GM13976 (cell line): ENCODE results near the gene OTUB2.

Experiments used
- DNase-seq: peaks from one replicate; pipeline ENCODE4 v3.0.0; 2012; ENCODE audit warnings: low spot score
- in situ Hi-C: fragments of 300-500 bp; cut with MboI; formaldehyde crosslinking; loops from one replicate; pipeline ENCODE4 v1.12.0; 2022; ENCODE audit warnings: low sequenced_read_pairs, mixed read lengths, inconsistent platforms; ENCODE audit not compliant: unreplicated experiment
- TF ChIP-seq, protein P1 (sequence below): IDR thresholded peaks from 2 replicates; pipeline ENCODE4 v1.5.1; 2012; ENCODE audit warnings: borderline replicate concordance, mild to moderate bottlenecking; ENCODE audit not compliant: insufficient read depth; ENCODE audit errors: extremely low read depth, missing control alignments, control extremely low read depth

The OTUB2 gene

DNA sequence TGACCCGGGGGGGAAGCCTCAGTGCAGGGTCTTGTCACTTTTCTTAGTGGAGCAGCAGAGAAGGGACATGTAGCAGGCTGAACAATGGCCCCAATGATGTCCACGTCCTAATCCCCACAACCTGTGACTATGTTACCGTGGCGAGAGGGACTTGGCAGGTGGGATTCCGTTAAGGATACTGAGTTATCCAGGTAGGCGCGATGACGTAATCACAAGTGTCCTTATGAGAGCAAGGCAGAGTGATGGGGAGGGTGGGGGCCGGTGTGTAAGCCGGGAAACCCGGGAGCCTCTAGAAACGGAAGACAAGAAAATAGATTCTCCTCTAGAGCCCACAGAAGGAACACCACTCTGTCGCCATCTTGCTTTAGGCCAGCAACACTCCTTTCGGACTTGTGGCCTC, 4.4 kb downstream of the OTUB2 start:
- in situ Hi-C loops, result loop anchor here (10.0 kb wide), 1 partner anchor 104 kb away; no protein-coding TSS in a partner anchor
- DNase-seq, result no peak
- TF ChIP-seq, protein P1, sequence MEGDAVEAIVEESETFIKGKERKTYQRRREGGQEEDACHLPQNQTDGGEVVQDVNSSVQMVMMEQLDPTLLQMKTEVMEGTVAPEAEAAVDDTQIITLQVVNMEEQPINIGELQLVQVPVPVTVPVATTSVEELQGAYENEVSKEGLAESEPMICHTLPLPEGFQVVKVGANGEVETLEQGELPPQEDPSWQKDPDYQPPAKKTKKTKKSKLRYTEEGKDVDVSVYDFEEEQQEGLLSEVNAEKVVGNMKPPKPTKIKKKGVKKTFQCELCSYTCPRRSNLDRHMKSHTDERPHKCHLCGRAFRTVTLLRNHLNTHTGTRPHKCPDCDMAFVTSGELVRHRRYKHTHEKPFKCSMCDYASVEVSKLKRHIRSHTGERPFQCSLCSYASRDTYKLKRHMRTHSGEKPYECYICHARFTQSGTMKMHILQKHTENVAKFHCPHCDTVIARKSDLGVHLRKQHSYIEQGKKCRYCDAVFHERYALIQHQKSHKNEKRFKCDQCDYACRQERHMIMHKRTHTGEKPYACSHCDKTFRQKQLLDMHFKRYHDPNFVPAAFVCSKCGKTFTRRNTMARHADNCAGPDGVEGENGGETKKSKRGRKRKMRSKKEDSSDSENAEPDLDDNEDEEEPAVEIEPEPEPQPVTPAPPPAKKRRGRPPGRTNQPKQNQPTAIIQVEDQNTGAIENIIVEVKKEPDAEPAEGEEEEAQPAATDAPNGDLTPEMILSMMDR, result no peak

DNA sequence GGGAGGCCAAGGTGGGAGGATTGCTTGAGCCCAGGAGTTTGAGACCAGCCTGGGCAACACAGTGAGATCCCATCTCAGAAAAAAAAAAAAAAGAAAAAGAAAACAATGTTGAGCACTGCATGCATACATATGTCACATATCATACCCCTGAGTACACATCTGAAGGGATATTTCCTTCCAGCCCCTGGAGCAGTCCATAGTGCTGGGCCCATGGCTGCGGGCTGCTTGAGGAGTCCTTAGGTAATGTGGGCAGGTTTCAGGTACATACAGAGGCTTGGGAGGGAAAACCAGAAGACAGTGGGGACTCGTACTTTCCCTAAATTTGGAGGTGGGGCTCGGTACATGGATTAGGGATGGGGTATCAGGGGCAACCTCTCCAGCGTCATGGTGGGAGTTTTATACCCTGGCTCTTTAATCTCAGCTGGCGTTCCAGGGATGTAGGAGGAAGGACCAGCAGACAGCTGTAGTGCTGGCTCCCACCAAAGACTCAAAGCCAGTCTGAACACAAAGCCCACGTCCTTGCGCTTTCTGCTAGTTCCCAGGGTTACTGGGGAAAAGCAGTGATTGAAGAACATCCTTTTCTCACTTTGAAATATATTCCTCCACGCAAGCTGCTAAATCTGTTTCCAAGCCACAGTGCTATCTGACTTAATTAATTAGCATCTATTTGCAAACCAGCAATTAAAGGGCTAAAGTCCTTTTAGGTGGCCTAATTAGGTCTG, 5.2 kb downstream of the OTUB2 start:
- DNase-seq, result no peak
- TF ChIP-seq, protein P1, result no peak
- in situ Hi-C loops, result loop anchor here (10.0 kb wide), 1 partner anchor 103 kb away; no protein-coding TSS in a partner anchor

DNA sequence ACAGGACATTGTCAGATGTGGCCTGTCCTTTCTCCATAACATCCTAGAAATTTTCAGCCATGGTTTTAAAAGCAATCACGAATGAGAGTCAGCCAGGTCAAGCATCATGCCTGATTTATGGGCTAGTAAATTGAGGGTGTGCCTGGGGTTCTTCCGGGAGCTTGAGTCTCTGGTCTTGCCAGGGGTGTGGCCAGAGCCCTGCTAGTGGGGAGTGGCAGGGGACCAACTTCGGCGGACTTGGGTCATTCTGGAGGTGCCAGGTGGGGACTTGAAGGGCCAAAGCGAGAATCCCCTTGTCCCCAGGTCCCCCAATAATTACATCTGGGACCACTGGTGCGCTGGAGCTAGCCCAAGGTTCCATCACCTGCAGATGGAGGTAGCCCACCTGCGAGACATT, 5.7 kb downstream of the OTUB2 start:
- TF ChIP-seq, protein P1, result no peak
- in situ Hi-C loops, result loop anchor here (10.0 kb wide), 1 partner anchor 103 kb away; no protein-coding TSS in a partner anchor
- DNase-seq, result no peak

DNA sequence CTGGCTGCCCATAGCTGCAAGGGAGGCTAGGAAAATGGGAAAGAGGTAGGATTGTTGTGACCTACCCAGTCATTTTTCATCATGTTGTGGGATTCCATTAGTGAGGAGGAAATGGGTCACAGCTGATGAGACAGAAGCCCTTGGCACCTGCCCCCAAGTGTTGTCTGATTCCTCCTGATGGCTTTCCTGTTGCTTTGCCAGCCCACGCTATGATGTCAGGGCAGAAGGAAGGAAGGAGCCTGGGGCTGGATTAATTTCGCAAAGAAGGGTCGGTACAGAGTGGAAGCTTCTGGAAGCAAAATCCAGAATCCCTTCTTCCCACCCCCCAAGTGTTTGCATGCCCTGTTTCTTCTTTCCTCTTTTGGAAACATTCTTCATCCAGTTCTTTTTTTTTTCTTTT, 8.7 kb downstream of the OTUB2 start:
- TF ChIP-seq, protein P1, result no peak
- in situ Hi-C loops, result loop anchor here (10.0 kb wide), 1 partner anchor 100 kb away; no protein-coding TSS in a partner anchor
- DNase-seq, result no peak

DNA sequence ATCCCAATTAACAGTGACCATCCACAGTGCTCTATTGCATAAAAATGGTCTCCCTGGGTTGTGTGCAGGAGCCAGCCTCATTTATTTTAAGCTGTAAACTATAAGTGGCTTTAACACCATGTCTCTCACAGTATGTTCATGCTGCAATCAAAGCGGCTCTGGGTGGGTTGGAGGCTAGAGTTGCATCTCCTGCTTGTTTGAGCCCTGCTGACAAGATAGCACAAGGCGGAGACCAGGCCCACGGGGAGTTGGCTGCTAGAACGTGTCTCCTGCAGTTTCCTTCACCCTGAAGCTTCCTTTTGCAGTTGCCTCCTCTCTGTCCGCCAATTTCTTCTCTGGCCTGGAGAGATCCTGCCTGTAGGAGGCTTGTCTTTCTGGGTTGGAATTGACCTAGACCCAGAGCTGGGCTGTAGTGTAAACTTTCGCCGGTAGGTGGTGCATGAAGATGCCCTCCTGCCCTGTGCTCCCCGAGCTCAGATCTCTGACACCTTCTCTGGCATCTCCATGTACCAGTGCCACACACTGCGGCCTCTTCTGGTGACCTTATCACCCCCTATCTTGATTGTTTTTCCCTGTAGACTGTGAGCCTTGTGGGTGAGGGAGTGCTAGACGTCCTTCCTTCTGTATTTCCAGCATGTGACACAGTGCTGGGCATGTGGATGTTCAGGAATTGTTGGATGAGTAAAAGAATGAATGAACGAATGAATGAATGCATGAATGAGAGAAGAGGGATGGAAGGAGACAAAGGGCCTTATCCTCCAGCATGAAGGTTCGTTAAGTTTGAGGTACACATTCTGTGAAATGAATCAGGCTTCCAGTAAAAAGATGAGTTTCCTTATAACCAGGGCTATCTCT, 10.4 kb downstream of the OTUB2 start:
- TF ChIP-seq, protein P1, result peak; percentile 84
- peak; percentile 83 for DNase-seq
- in situ Hi-C loops, result loop anchor here (10.0 kb wide), 1 partner anchor 98 kb away; no protein-coding TSS in a partner anchor

DNA sequence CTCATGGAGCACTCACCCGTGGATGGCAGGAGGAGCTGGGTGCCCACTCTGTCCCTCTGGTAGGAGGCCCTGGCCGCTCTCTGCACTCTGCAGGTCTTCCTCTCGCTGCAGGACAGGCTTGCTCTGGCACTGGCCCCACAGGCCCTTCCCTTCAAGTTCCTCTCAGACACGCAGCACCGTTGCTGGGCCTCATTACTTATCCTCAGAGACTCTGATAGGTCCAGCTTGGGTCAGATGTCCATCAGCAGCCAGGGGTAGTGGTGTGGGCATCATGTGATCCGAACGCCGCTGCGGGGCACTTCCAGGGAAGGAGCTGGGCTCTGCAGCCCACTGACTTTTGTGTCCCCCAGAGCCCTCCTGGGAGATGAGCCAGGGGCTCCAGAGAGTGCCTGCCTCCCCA, 11.8 kb downstream of the OTUB2 start:
- in situ Hi-C loops, result loop anchor here (10.0 kb wide), 1 partner anchor 97 kb away; no protein-coding TSS in a partner anchor
- peak; percentile 10 for DNase-seq
- TF ChIP-seq, protein P1, result no peak
